ENCODE measurements around the gene ODR4.
"Not testable (repeated sequence)": the region's sequence is repeated elsewhere in the genome, so short reads cannot be mapped to it uniquely, and the experiment has no call there.

ODR4 gene

GRCh38 chr1:186424539-186424938 lies 48.9 kb downstream of the ODR4 start:
- DNase-seq, result no peak

- no peak for DNase-seq
These were observed 50.5 kb downstream of the ODR4 start for GRCh38 chr1:186426118-186426517.

GRCh38 chr1:186429017-186429416 lies 53.4 kb downstream of the ODR4 start:
- DNase-seq, result no peak

- no peak for DNase-seq
These were observed 59.7 kb downstream of the ODR4 start for GRCh38 chr1:186435336-186435735.

- no peak for DNase-seq
These were observed 62.9 kb downstream of the ODR4 start for GRCh38 chr1:186438567-186438966.

GRCh38 chr1:186440584-186440983 lies 64.9 kb downstream of the ODR4 start:
- DNase-seq, result no peak

GRCh38 chr1:186442651-186443375 lies 67.2 kb downstream of the ODR4 start:
- DNase-seq, result no peak

GRCh38 chr1:186443638-186444037 lies 68.0 kb downstream of the ODR4 start:
- no peak for DNase-seq

- DNase-seq, result no peak
These were observed 70.5 kb downstream of the ODR4 start for GRCh38 chr1:186446152-186446551.

GRCh38 chr1:186454981-186455380 lies 79.3 kb downstream of the ODR4 start:
- DNase-seq, result no peak

GRCh38 chr1:186456729-186457255 lies 81.2 kb downstream of the ODR4 start:
- DNase-seq, result no peak

- not testable (repeated sequence) for DNase-seq
These were observed 83.5 kb downstream of the ODR4 start for GRCh38 chr1:186459161-186459560.

- no peak for DNase-seq
These were observed 85.4 kb downstream of the ODR4 start, which contains the start of gene PDC for GRCh38 chr1:186461014-186461413. TSS of gene PDC (minus strand) at chr1:186461114. CDS start at chr1:186449459, 11,655 bp downstream.

GRCh38 chr1:186463511-186463910 lies 87.9 kb downstream of the ODR4 start:
- DNase-seq, result no peak

- no peak for DNase-seq
These were observed 88.3 kb downstream of the ODR4 start for GRCh38 chr1:186463926-186464325.

GRCh38 chr1:186465491-186465890 lies 89.9 kb downstream of the ODR4 start:
- DNase-seq, result not testable (repeated sequence)

- DNase-seq, result no peak
These were observed 90.3 kb downstream of the ODR4 start for GRCh38 chr1:186465946-186466345.
